Ammon's horn (tissue), 1 donor: Measurements from ENCODE around the gene SPTA1.

ENCODE experiments used
- DNase-seq: peaks from one replicate; pipeline ENCODE4 v3.0.0-alpha.2; 2016; ENCODE audit warnings: low spot score

The SPTA1 gene

GRCh38 chr1:158570480-158570879, 116.0 kb downstream of the SPTA1 start, which contains the start of gene OR6P1:
OR6P1 (minus strand) TSS chr1:158570580; CDS start chr1:158563604, 6,976 bp downstream.
- DNase-seq = no peak

GRCh38 chr1:158564608-158565007, 121.9 kb downstream of the SPTA1 start:
- no peak for DNase-seq

DNA sequence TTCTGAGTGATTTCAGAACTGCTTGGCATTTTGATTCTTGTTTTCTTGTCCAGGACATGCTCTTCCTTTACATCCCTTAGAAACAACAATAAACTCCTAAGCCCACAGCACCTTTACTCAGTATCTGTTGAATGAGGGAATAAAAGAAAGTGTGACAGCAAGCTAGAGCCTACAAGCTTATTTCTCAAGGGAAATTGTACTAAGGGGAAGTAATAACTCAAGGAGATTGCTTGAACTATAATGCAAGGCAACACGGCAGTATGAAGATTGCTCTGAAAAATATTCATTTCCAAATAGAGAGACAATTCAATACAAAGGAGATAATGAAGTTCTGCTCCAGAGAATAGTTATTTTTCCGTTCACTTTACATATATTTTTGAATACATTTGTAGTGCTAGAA, 122.7 kb downstream of the SPTA1 start:
- DNase-seq = no peak
